Smooth muscle cell (in vitro differentiated cells): Measurements from ENCODE around the gene DHRS12. TPM values are rescaled to one million over a fixed set of nuclear protein-coding genes. Genes with fewer than 3 reads are reported as not detected.

Experiments
- DNase-seq: peaks from one replicate; lab custom pipeline; 2025; ENCODE audit not compliant: unreplicated experiment; lab: John Stamatoyannopoulos, UW
- H2AFZ ChIP-seq: fragments of 200-600 bp; sonication (generic); 2 replicates; pipeline ENCODE4 v1.6.0; 2016; ENCODE audit warnings: antibody characterized with exemption, low read depth, mild to moderate bottlenecking
- H3F3A ChIP-seq: fragments of 200-600 bp; sonication (generic); 2 replicates; pipeline ENCODE4 v1.6.0; 2017; ENCODE audit warnings: antibody characterized with exemption, low read depth
- H3K27ac ChIP-seq: fragments of 200-600 bp; sonication (generic); 2 replicates; pipeline ENCODE4 v1.5.1; 2016; ENCODE audit warnings: low read depth, mild to moderate bottlenecking
- H3K27me3 ChIP-seq: fragments of 200-600 bp; sonication (generic); 2 replicates; pipeline ENCODE4 v1.6.1; 2016; ENCODE audit warnings: low read depth, mild to moderate bottlenecking
- H3K36me3 ChIP-seq: fragments of 200-600 bp; sonication (generic); 2 replicates; pipeline ENCODE4 v1.5.1; 2016; ENCODE audit warnings: low read depth
- H3K4me1 ChIP-seq: fragments of 200-600 bp; sonication (generic); 2 replicates; pipeline ENCODE4 v1.5.1; 2016; ENCODE audit warnings: low read depth
- H3K4me2 ChIP-seq: fragments of 200-600 bp; sonication (generic); 2 replicates; pipeline ENCODE4 v1.6.0; 2016; ENCODE audit warnings: mild to moderate bottlenecking
- H3K4me3 ChIP-seq: fragments of 200-600 bp; sonication (generic); 2 replicates; pipeline ENCODE4 v1.5.1; 2016; ENCODE audit warnings: mild to moderate bottlenecking
- H3K79me2 ChIP-seq: fragments of 200-600 bp; sonication (generic); 2 replicates; pipeline ENCODE4 v1.6.0; 2016; ENCODE audit warnings: low read depth, mild to moderate bottlenecking
- H3K9ac ChIP-seq: fragments of 200-600 bp; sonication (generic); 2 replicates; pipeline ENCODE4 v1.6.0; 2016; ENCODE audit warnings: low read depth
- H3K9me3 ChIP-seq: fragments of 200-600 bp; sonication (generic); replicated peaks from 2 replicates; pipeline ENCODE4 v1.5.1; 2016; ENCODE audit warnings: low read depth
- H4K20me1 ChIP-seq: fragments of 200-600 bp; sonication (generic); 2 replicates; pipeline ENCODE4 v1.6.0; 2016; ENCODE audit warnings: low read depth
- CTCF ChIP-seq: fragments of 200-600 bp; sonication (generic); IDR thresholded peaks from 2 replicates; pipeline ENCODE4 v1.5.1; 2017; ENCODE audit warnings: borderline replicate concordance, mild to moderate bottlenecking, antibody characterized with exemption; ENCODE audit not compliant: insufficient read depth, poor library complexity, severe bottlenecking
- WGBS: methylation state at CpG from one replicate; pipeline ENCODE4 v1.1.7; 2016; ENCODE audit warnings: low lambda C conversion rate; 5-methylcytosine and 5-hydroxymethylcytosine counted together
- polyA plus RNA-seq: library from polyadenylated mRNA; unstranded; fragments of >200 nt; fragmentation: Nextera tagmentation; extraction: Ambion mirVana; gene quantifications from 2 replicates; pipeline ENCODE4 v1.2.1, GENCODE V29; 2016
- total RNA-seq: library from RNA; depleted of rRNA; stranded (reverse); fragments of >200 nt; gene quantifications from 2 replicates; pipeline ENCODE4 v1.2.3, GENCODE V29; 2014

The DHRS12 gene, protein sequence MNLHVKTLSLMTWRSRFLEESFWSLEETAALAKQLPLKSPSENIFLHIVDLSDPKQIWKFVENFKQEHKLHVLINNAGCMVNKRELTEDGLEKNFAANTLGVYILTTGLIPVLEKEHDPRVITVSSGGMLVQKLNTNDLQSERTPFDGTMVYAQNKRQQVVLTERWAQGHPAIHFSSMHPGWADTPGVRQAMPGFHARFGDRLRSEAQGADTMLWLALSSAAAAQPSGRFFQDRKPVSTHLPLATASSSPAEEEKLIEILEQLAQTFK
- total RNA-seq (4.3 and 5.7 TPM in 2 replicates), polyA plus RNA-seq (9.8 and 9.9 TPM in 2 replicates)

GRCh38 chr13:51803422-51804294, at the start of gene DHRS12:
Gene DHRS12 (minus strand): TSS chr13:51804163. CDS start chr13:51799659, 4,504 bp downstream.
- peaks cover 14% of the 10 kb centered on the region for H3F3A ChIP-seq
- H3K27ac ChIP-seq: peak within 1 kb of the TSS; percentile 93
- no peaks in the 10 kb centered on the region for H3K9me3 ChIP-seq
- peak; percentile 77 for DNase-seq
- H3K4me3 ChIP-seq: peak within 1 kb of the TSS; percentile 79
- H3K27me3 ChIP-seq: no peaks in the 10 kb centered on the region
- H3K4me1 ChIP-seq: peaks cover 32% of the 10 kb centered on the region
- no peaks in the 10 kb centered on the region for H3K79me2 ChIP-seq
- H4K20me1 ChIP-seq: no peaks in the 10 kb centered on the region
- H3K4me2 ChIP-seq: peak within 1 kb of the TSS; percentile 94
- H2AFZ ChIP-seq: peak within 1 kb of the TSS; percentile 75
- no peak for TF ChIP-seq CTCF
- WGBS: 1% methylated on average over 84 of the region's 91 CpGs
- H3K36me3 ChIP-seq: no peaks in the 10 kb centered on the region
- H3K9ac ChIP-seq: peak within 1 kb of the TSS; percentile 95

- no peaks in the 10 kb centered on the region for H4K20me1 ChIP-seq
- no peak for DNase-seq
- no peak overlapping the region for H3K4me3 ChIP-seq
- no peaks in the 10 kb centered on the region for H3K9me3 ChIP-seq
- 56% methylated on average over 21 of the region's 21 CpGs for WGBS
- TF ChIP-seq CTCF: peak; percentile 46
- no peaks in the 10 kb centered on the region for H3K79me2 ChIP-seq
- peak overlapping the region; percentile 30 for H3K4me2 ChIP-seq
- no peaks in the 10 kb centered on the region for H3K36me3 ChIP-seq
- H3K27me3 ChIP-seq: no peaks in the 10 kb centered on the region
- peak overlapping the region; percentile 15 for H3K9ac ChIP-seq
- H3F3A ChIP-seq: no peaks in the 10 kb centered on the region
- H2AFZ ChIP-seq: no peak overlapping the region
- no peaks in the 10 kb centered on the region for H3K4me1 ChIP-seq
- peak overlapping the region; percentile 78 for H3K27ac ChIP-seq
These were observed 45.5 kb upstream of the DHRS12 start for GRCh38 chr13:51849145-51850101.

DNA sequence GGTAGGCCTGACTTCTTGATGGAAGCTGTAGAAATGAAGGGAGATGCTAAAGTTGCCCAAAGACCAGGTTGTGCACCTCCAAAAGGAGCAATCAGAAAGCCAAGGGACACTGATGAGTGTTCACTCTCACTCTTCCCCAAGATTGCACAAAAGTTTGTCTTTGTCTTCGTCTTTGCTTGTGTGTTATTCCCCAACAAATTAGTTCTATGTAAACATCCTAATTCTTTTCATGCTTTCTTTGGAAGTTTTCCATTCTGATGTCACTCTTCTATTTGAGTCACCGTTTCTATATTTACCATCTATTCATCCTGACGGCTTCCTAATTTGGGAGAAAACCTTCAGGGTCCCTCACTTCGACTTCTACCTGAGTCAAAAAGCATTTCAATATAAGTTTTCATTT, 44.7 kb upstream of the DHRS12 start:
- Histone ChIP-seq H3K9me3 (no peaks in the 10 kb centered on the region), H3K9ac (peak overlapping the region; percentile 15), H4K20me1 (no peaks in the 10 kb centered on the region), H3F3A (no peaks in the 10 kb centered on the region), H2AFZ (no peak overlapping the region), H3K27me3 (no peaks in the 10 kb centered on the region), H3K79me2 (no peaks in the 10 kb centered on the region), H3K4me2 (peak overlapping the region; percentile 30), H3K4me1 (no peaks in the 10 kb centered on the region), H3K27ac (peak overlapping the region; percentile 78), H3K36me3 (no peaks in the 10 kb centered on the region), H3K4me3 (no peak overlapping the region)
- no peak for DNase-seq
- 28% methylated on average over 4 of the region's 4 CpGs for WGBS
- no peak for TF ChIP-seq CTCF
